Measurements from ENCODE around the gene ZDHHC11B. TPM values are rescaled to one million over a fixed set of nuclear protein-coding genes. Genes with fewer than 3 reads are reported as not detected.
"Not testable (repeated sequence)": the region's sequence is repeated elsewhere in the genome, so short reads cannot be mapped to it uniquely, and the experiment has no call there.

ZDHHC11B gene
- total RNA-seq, 1 donor from 2014 or later: 0.64 TPM

GRCh38 chr5:763397-763796, 21.1 kb downstream of the ZDHHC11B start:
- no peak overlapping the region for H3K27ac ChIP-seq
- intact Hi-C loops (cut with DNase I): no loop called here
- TF ChIP-seq CTCF (IDR thresholded peaks at IDR 0.05): no peak
- no peak overlapping the region for H3K4me3 ChIP-seq
- DNase-seq (ENCODE audit: low spot score in 2 of 2): no peak
- no peaks in the 10 kb centered on the region for H3K27me3 ChIP-seq
- no peaks in the 10 kb centered on the region for H3K9me3 ChIP-seq
- peaks cover 8 to 20% of the 10 kb centered on the region in 2 donors for H3K36me3 ChIP-seq
- H3K4me1 ChIP-seq: no peaks in the 10 kb centered on the region

GRCh38 chr5:762996-763395, 21.5 kb downstream of the ZDHHC11B start:
- H3K36me3 ChIP-seq: peaks cover 8 to 20% of the 10 kb centered on the region in 2 donors
- H3K9me3 ChIP-seq; H3K4me1 ChIP-seq; DNase-seq (ENCODE audit: low spot score in 2 of 2); H3K27me3 ChIP-seq; H3K27ac ChIP-seq; intact Hi-C loops (cut with DNase I); H3K4me3 ChIP-seq: not testable (repeated sequence)

GRCh38 chr5:761854-762710, 22.4 kb downstream of the ZDHHC11B start:
- no peak for TF ChIP-seq CTCF (IDR thresholded peaks at IDR 0.05)
- Histone ChIP-seq H3K4me3 (no peak overlapping the region), H3K27me3 (no peaks in the 10 kb centered on the region), H3K9me3 (no peaks in the 10 kb centered on the region), H3K27ac (no peak overlapping the region), H3K36me3 (peaks cover 8 to 19% of the 10 kb centered on the region in 2 donors), H3K4me1 (no peaks in the 10 kb centered on the region)
- peak in 1 of 2 donors; percentile 61 for DNase-seq (ENCODE audit: low spot score in 2 of 2)
- intact Hi-C loops (cut with DNase I): no loop called here

GRCh38 chr5:761059-761771, 23.3 kb downstream of the ZDHHC11B start:
- DNase-seq (ENCODE audit: low spot score in 2 of 2): no peak
- intact Hi-C loops (cut with DNase I): no loop called here
- H3K27me3 ChIP-seq: no peaks in the 10 kb centered on the region
- H3K9me3 ChIP-seq: no peaks in the 10 kb centered on the region
- TF ChIP-seq CTCF (IDR thresholded peaks at IDR 0.05): no peak
- H3K36me3 ChIP-seq: peaks cover 4 to 10% of the 10 kb centered on the region in 2 donors
- no peaks in the 10 kb centered on the region for H3K4me1 ChIP-seq
- H3K4me3 ChIP-seq: no peak overlapping the region
- no peak overlapping the region for H3K27ac ChIP-seq

GRCh38 chr5:760363-761058, 24.0 kb downstream of the ZDHHC11B start:
- intact Hi-C loops (cut with DNase I): no loop called here
- DNase-seq (ENCODE audit: low spot score in 2 of 2): peak in 1 of 2 donors; percentile 64

More at GRCh38 chr5:760363-761058, 24.0 kb downstream of the ZDHHC11B start:
- H3K27me3 ChIP-seq: no peaks in the 10 kb centered on the region
- no peaks in the 10 kb centered on the region for H3K9me3 ChIP-seq
- TF ChIP-seq CTCF (IDR thresholded peaks at IDR 0.05): no peak
- H3K27ac ChIP-seq: no peak overlapping the region
- H3K4me1 ChIP-seq: no peaks in the 10 kb centered on the region
- H3K36me3 ChIP-seq: peaks cover 0 to 3% of the 10 kb centered on the region in 2 donors
- no peak overlapping the region for H3K4me3 ChIP-seq

All from ascending aorta (tissue), 2 donors.